ENCODE measurements around the gene RSPH1. TPM values are rescaled to one million over a fixed set of nuclear protein-coding genes. Genes with fewer than 3 reads are reported as not detected.

Gene RSPH1
- total and polyA plus RNA-seq, 2 of the 8 experiments (the other 6 are each of a cell fraction or from before 2014, with no cell fraction given) = 0.24 TPM; not detected in 1

DNA sequence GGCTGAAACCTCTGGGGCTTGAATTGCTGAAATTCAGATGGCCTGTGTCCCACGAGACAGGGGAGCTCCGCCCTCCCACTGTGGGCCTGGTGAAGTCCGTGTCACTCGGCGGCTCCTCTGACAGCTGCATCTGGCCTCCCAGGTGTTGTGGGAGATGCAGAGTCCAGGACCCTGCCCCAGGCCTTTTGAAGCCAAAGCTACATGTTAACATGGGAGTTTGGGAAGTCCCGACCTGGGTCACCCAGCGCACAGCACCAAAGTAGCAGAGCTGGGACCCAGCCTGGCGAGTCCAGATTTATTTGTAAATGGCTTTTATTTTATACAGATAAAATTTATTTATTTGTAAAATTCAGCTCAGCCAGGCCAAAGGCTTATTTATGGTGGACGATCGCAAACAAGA, 46.6 kb upstream of the RSPH1 start:
- H3K79me2 ChIP-seq (ENCODE audit: control insufficient read depth in 1 of 2, insufficient read depth in 2 of 2, low read length in 2 of 2) = no peaks in the 10 kb centered on the region
- ChIA-PET POLR2A (ENCODE audit: partially characterized antibody) (interaction anchor here (1.1 to 1.2 kb wide), 2 partner anchors 10 to 29 kb away, joined by 3 to 4 read pairs; partner anchors contain the start of gene SLC37A1), CTCF (ENCODE audit: partially characterized antibody) (no interaction called here)
- TF ChIP-seq SIRT6 (IDR thresholded peaks at IDR 0.05; ENCODE audit: low read length) (no peak), EZH2 (IDR thresholded peaks at IDR 0.05; ENCODE audit: low read depth, low read length, severe bottlenecking) (no peak), POLR2A (IDR thresholded peaks at IDR 0.05; ENCODE audit: control extremely low read depth in 1 of 2, low read depth in 2 of 2, low read length in 2 of 2) (no peak), RNF2 (IDR thresholded peaks at IDR 0.05; ENCODE audit: borderline replicate concordance, low read depth, low read length, missing control alignments, poor library complexity, severe bottlenecking) (no peak), TCF12 (IDR thresholded peaks at IDR 0.05; ENCODE audit: low read depth, low read length) (no peak), BACH1 (IDR thresholded peaks at IDR 0.05; ENCODE audit: low read length) (no peak), MAFK (IDR thresholded peaks at IDR 0.05; ENCODE audit: low read depth, low read length) (no peak), SIX5 (IDR thresholded peaks at IDR 0.05; ENCODE audit: low read depth, low read length) (no peak), RBBP5 (IDR thresholded peaks at IDR 0.05; ENCODE audit: borderline replicate concordance, low read depth, low read length) (no peak), EP300 (IDR thresholded peaks at IDR 0.05; ENCODE audit: borderline replicate concordance in 1 of 2, low read depth in 2 of 2, low read length in 2 of 2) (no peak)
- TF ChIP-seq, protein P1, sequence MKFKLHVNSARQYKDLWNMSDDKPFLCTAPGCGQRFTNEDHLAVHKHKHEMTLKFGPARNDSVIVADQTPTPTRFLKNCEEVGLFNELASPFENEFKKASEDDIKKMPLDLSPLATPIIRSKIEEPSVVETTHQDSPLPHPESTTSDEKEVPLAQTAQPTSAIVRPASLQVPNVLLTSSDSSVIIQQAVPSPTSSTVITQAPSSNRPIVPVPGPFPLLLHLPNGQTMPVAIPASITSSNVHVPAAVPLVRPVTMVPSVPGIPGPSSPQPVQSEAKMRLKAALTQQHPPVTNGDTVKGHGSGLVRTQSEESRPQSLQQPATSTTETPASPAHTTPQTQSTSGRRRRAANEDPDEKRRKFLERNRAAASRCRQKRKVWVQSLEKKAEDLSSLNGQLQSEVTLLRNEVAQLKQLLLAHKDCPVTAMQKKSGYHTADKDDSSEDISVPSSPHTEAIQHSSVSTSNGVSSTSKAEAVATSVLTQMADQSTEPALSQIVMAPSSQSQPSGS (IDR thresholded peaks at IDR 0.05; ENCODE audit: low read length) = no peak

More for the DNA sequence above, 46.6 kb upstream of the RSPH1 start:
- Histone ChIP-seq H2BK20ac (ENCODE audit: low read length) (no peak overlapping the region), H2AFZ (ENCODE audit: low read length) (no peak overlapping the region), H3K4me2 (ENCODE audit: insufficient read depth in 1 of 2, low read depth in 2 of 2, low read length in 2 of 2) (no peak overlapping the region), H2BK120ac (replicated peaks; ENCODE audit: low read depth, low read length) (no peak overlapping the region), H4K8ac (ENCODE audit: extremely low read depth, insufficient read depth, low read length) (no peak overlapping the region), H3K23me2 (ENCODE audit: low read depth, low read length) (no peaks in the 10 kb centered on the region), H3K9ac (replicated peaks in 1 of 4; ENCODE audit: extremely low read depth in 1 of 4, low read depth in 3 of 4, low read length in 3 of 4) (no peak overlapping the region), H3K4ac (replicated peaks; ENCODE audit: insufficient read length, low read depth, low read length) (no peak overlapping the region), H3K14ac (ENCODE audit: insufficient read length) (no peak overlapping the region), H3K56ac (replicated peaks; ENCODE audit: insufficient read length, low read depth, low read length) (no peak overlapping the region), H2BK12ac (ENCODE audit: low read depth, low read length) (no peak overlapping the region), H3K79me1 (ENCODE audit: low read depth, low read length) (no peaks in the 10 kb centered on the region), H3K27ac (ENCODE audit: low read depth, low read length) (no peak overlapping the region), H2BK15ac (ENCODE audit: low read length) (no peak overlapping the region), H4K91ac (replicated peaks; ENCODE audit: insufficient read length, low read length) (no peak overlapping the region), H3K4me1 (replicated peaks in 1 of 4; ENCODE audit: control insufficient read depth in 3 of 4, insufficient read depth in 4 of 4, low read length in 3 of 4) (no peaks in the 10 kb centered on the region; a peak in 1 of 7 replicates), H3K36me3 (ENCODE audit: control insufficient read depth in 2 of 4, insufficient read depth in 4 of 4, low read length in 3 of 4) (peaks cover 2 to 4% (median 3%) of the 10 kb centered on the region in 4 experiments; a peak in 7 of 8 replicates), H4K5ac (ENCODE audit: insufficient read length, low read depth, low read length) (no peak overlapping the region), H3K23ac (ENCODE audit: insufficient read length) (no peak overlapping the region), H3K4me3 (ENCODE audit: extremely low read depth in 1 of 4, insufficient read depth in 2 of 4, low read depth in 3 of 4, low read length in 4 of 4) (no peak overlapping the region), H4K20me1 (replicated peaks in 1 of 2; ENCODE audit: control insufficient read depth in 1 of 2, insufficient read depth in 2 of 2, low read length in 2 of 2) (no peaks in the 10 kb centered on the region), H3K18ac (ENCODE audit: extremely low read depth, low read length) (no peak overlapping the region), H2BK5ac (ENCODE audit: low read depth, low read length) (no peak overlapping the region), H3K27me3 (replicated peaks in 1 of 4; ENCODE audit: control insufficient read depth in 3 of 4, extremely low read depth in 1 of 4, insufficient read depth in 3 of 4, low read length in 3 of 4) (no peaks in the 10 kb centered on the region), H2AK5ac (ENCODE audit: low read depth, low read length) (no peak overlapping the region), H3K9me3 (ENCODE audit: insufficient read depth in 2 of 2, low read depth in 1 of 2, low read length in 1 of 2) (no peaks in the 10 kb centered on the region)
- DNase-seq (ENCODE audit: low read depth in 1 of 2, low spot score in 2 of 2) (no peak), FAIRE-seq (no peak)
- 95% methylated on average over 10 of the region's 10 CpGs; no CpG with 5 or more reads in 1 of the 2 experiments for WGBS, 2 experiments (ENCODE audit: extremely low coverage in 1 of 2, insufficient coverage in 1 of 2, insufficient read length in 1 of 2, insufficient replicate concordance in 2 of 2, low coverage in 1 of 2, low lambda C conversion rate in 2 of 2, missing lambda C conversion rate in 1 of 2)

All from H1 (cell line).